Activated B cell treated with CpG ODN at 0.5 μM for 24 hours (primary cell): ENCODE measurements around the gene DYNLT4. TPM values are rescaled to one million over a fixed set of nuclear protein-coding genes. Genes with fewer than 3 reads are reported as not detected.

Experiments
- ATAC-seq: fragments of 200-7000 bp; cut with Tn5 transposase; one replicate; pipeline ENCODE4 v1.10.0; 2021; ENCODE audit warnings: low read depth, mild to moderate bottlenecking, moderate library complexity
- CTCF ChIA-PET: fragments of 350-600 bp; sonication (Branson Sonifier 250); formaldehyde crosslinking; loops from one replicate; lab custom pipeline; 2021; ENCODE audit warnings: antibody characterized with exemption; lab: Charles Lee
- POLR2A ChIA-PET: fragments of 350-600 bp; sonication (Branson Sonifier 250); formaldehyde crosslinking; loops from one replicate; lab custom pipeline; 2021; ENCODE audit warnings: antibody characterized with exemption; lab: Charles Lee
- DNase-seq: peaks from one replicate; pipeline ENCODE4 v3.0.0; 2022
- H3K27ac Mint-ChIP-seq: one replicate; pipeline ENCODE4 v1.8.0; 2020; ENCODE audit warnings: mixed read lengths
- H3K27me3 Mint-ChIP-seq: one replicate; pipeline ENCODE4 v1.8.0; 2021; ENCODE audit warnings: mixed read lengths
- H3K36me3 Mint-ChIP-seq: one replicate; pipeline ENCODE4 v1.8.0; 2021; ENCODE audit warnings: low read depth, mixed read lengths
- H3K4me1 Mint-ChIP-seq: one replicate; pipeline ENCODE4 v1.8.0; 2021; ENCODE audit warnings: mixed read lengths
- H3K4me3 Mint-ChIP-seq: one replicate; pipeline ENCODE4 v1.8.0; 2020; ENCODE audit warnings: mild to moderate bottlenecking, mixed read lengths
- H3K9me3 Mint-ChIP-seq: one replicate; pipeline ENCODE4 v1.8.0; 2020; ENCODE audit warnings: mixed read lengths
- intact Hi-C: fragments of 100-400 bp; cut with micrococcal nuclease; formaldehyde crosslinking; loops from one replicate; pipeline ENCODE4 v1.15.1; 2024
- total RNA-seq: library from RNA; stranded (reverse); gene quantifications from 2 replicates; pipeline ENCODE4 v1.2.3, GENCODE V29; 2022
- TF ChIP-seq, protein P1 (sequence below): fragments of 200-600 bp; IDR thresholded peaks from one replicate; pipeline ENCODE4 v1.8.0; 2022; ENCODE audit warnings: antibody characterized with exemption, mild to moderate bottlenecking

DYNLT4 gene
- total RNA-seq, 1 donor from 2014 or later, result not detected

DNA sequence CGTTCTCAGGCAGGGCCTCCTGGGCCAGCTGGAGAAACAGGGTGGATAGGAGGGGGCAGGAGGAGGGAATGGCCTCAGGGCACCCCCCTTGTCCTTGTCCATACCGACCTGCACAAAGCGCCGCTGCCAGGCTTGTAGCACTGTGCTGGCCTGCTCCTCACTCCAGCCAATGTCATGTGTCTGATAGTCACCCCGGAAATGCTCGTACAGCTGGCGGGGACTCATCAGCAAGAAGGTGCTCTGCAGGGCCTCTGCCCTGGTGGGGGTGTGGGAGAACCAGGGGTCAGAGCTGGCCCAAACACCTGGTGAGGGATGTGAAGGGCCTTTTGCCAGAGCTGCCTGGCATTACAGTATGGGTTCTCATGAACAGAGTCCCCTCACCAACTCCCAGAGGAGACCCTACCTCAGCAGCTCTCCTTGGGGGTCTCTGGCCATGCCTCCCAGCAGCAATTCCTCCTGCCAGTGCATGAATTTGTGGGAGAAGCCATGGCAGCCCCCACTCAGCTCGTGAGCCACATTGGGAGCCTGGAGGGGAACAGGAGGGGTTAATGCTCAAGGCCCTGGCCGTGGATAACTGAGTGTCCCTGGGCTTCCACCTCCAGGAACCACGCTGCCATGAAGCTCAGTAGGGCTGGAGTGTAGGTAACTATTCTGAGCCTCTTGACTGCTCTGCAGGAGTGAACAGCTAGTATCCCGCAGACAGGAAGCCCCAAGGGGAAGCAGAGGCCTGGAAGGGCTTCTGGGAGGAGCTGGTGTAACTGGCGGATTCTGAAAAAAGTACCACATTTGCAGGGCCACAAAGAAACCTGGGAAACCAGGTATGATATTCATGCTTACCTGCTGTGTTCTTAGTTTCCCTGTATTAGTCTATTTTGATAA lies 22.6 kb upstream of the DYNLT4 start:
- POLR2A ChIA-PET, result interaction anchor here (0.6 to 2.0 kb wide), 4 partner anchors 8 to 46 kb away, joined by 3 to 16 read pairs (median 3); partner anchors contain the start of gene BTBD19
- Mint-ChIP-seq H3K36me3 (no peaks in the 10 kb centered on the region), H3K9me3 (no peaks in the 10 kb centered on the region), H3K27ac (no peak overlapping the region), H3K4me3 (no peak overlapping the region), H3K27me3 (no peaks in the 10 kb centered on the region), H3K4me1 (peaks cover 5% of the 10 kb centered on the region)
- CTCF ChIA-PET, result interaction anchor here (1.3 kb wide), 1 partner anchor 43 kb away, joined by 4 read pairs; no protein-coding TSS in a partner anchor
- no peak for ATAC-seq
- intact Hi-C loops, result no loop called here
- TF ChIP-seq, protein P1, sequence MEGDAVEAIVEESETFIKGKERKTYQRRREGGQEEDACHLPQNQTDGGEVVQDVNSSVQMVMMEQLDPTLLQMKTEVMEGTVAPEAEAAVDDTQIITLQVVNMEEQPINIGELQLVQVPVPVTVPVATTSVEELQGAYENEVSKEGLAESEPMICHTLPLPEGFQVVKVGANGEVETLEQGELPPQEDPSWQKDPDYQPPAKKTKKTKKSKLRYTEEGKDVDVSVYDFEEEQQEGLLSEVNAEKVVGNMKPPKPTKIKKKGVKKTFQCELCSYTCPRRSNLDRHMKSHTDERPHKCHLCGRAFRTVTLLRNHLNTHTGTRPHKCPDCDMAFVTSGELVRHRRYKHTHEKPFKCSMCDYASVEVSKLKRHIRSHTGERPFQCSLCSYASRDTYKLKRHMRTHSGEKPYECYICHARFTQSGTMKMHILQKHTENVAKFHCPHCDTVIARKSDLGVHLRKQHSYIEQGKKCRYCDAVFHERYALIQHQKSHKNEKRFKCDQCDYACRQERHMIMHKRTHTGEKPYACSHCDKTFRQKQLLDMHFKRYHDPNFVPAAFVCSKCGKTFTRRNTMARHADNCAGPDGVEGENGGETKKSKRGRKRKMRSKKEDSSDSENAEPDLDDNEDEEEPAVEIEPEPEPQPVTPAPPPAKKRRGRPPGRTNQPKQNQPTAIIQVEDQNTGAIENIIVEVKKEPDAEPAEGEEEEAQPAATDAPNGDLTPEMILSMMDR, result no peak
- no peak for DNase-seq

DNA sequence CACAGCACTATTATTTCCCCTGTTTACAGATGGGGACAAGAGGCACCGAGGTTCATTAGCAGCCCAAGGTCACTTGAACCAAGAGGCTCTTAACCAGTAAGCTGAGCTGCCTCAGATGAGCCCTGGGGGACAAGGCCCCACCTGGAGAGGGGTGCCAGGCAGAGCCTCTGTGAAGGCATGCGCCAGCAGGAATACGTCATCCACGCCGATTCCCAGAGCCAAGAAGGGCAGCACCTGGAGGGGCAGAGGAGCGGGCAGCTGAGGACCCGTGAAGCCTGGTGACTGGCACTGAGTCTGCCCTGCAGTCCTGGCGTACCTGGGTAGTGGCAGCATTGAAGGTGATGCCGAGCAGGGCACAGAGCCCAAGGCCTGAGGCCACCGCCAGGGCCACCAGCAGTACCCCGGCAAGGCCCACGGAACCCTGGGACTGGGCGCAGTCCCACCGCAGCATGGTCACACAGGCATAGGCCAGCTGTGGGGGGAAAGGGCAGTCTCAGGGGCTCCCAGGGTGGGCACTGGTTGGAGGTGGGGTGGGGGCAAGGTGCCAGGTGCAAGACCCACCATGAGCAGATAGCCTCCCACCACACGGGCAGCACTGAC lies 21.8 kb upstream of the DYNLT4 start:
- no peaks in the 10 kb centered on the region for H3K36me3 Mint-ChIP-seq

DNA sequence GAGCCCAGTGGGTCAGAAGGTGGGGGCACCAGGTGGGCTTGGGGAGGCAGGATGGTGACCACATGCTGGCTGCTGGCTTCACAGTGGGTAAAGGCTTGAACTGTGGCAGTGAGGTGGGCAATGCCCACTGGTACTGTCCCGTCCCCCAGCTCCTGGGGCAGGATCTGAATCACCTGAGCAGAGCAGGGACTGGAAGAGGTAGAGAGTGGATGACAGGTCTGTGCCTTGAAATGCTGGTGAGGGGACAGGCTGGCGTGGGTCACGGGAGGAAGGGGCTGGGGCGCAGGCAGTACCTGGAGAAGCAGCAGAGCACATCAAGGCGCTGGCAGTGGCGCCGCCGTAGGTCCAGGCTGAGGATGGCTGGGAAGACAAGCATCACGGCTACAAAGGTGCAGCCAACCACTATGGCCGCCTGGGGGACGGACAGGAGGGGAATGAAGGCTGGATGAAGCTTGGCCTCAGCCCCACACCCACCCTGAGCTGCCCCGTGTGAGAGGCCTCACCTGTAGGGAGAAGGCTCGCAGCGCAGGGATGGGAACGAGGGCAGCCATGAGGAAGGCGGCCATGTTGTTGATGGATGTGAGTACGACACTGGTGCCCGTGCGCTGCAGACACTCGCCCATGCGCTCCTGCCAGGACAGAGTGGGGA lies 21.0 kb upstream of the DYNLT4 start:
- TF ChIP-seq, protein P1, result no peak
- no peaks in the 10 kb centered on the region for H3K9me3 Mint-ChIP-seq
- H3K4me1 Mint-ChIP-seq, result no peaks in the 10 kb centered on the region
- no peak overlapping the region for H3K4me3 Mint-ChIP-seq
- ATAC-seq (no peak), DNase-seq (no peak)
- ChIA-PET CTCF (no interaction called here), POLR2A (interaction anchor here (0.8 kb wide), 1 partner anchor 9 kb away, joined by 5 read pairs; no protein-coding TSS in a partner anchor)
- no peak overlapping the region for H3K27ac Mint-ChIP-seq
- no peaks in the 10 kb centered on the region for H3K36me3 Mint-ChIP-seq
- intact Hi-C loops, result no loop called here
- H3K27me3 Mint-ChIP-seq, result no peaks in the 10 kb centered on the region

More for the DNA sequence above, 21.8 kb upstream of the DYNLT4 start:
- H3K4me3 Mint-ChIP-seq, result no peak overlapping the region
- no peaks in the 10 kb centered on the region for H3K9me3 Mint-ChIP-seq
- H3K27me3 Mint-ChIP-seq, result no peaks in the 10 kb centered on the region
- ATAC-seq (no peak), DNase-seq (no peak)
- TF ChIP-seq, protein P1, result no peak
- intact Hi-C loops, result no loop called here
- peaks cover 2% of the 10 kb centered on the region for H3K4me1 Mint-ChIP-seq
- no peak overlapping the region for H3K27ac Mint-ChIP-seq
- POLR2A ChIA-PET, result interaction anchor here (1.5 to 2.0 kb wide), 2 partner anchors 9 to 45 kb away, joined by 3 to 16 read pairs; no protein-coding TSS in a partner anchor
- CTCF ChIA-PET, result no interaction called here

DNA sequence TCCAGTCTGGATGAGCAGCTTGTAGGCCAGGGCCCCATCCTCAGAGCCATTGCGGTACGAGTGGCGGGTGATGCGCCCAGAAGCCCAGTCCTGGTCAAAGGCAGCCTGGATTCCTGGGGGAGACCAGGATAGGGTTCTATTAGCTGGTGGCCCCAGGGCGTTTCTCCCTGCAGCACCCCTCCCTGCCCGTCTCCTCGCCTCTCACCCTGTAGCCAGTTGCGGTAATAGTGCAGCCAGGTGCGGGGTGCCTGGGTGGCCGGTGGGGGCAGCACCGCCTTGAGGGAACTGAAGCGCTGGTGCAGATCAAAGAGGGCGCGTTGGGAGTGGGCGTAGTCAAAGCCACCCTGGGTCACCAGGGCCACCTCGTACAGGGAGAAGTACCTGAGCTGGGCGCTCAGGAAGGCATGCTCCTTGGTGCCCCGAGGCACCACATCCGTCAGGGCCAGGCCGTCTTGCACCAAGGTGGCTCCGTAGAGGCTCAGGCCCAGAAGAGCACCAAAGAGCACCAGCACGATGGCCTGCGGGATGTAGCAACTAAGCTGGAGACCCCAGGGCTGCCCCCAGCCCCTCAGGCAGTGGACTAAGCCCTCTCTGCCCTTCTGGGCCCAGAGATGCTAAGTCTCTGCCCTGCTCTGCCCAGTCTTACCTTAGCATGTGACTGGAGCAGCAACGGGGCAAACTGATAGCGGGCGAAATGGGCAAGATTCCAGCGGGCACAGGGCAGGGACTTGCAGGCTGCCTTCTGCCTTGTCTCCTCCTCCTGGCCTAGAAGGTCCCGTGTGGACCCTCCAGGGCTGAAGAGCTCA lies 20.2 kb upstream of the DYNLT4 start:
- Mint-ChIP-seq H3K9me3 (no peaks in the 10 kb centered on the region), H3K4me3 (no peak overlapping the region), H3K4me1 (no peaks in the 10 kb centered on the region), H3K27me3 (no peaks in the 10 kb centered on the region), H3K27ac (no peak overlapping the region), H3K36me3 (no peaks in the 10 kb centered on the region)
- DNase-seq (no peak), ATAC-seq (no peak)
- TF ChIP-seq, protein P1, result no peak
- CTCF ChIA-PET, result no interaction called here
- intact Hi-C loops, result no loop called here
- POLR2A ChIA-PET, result interaction anchor here (0.6 to 0.8 kb wide), 2 partner anchors 8 to 9 kb away, joined by 3 to 5 read pairs; no protein-coding TSS in a partner anchor
